Trophoblast cell (in vitro differentiated cells and primary cell): ENCODE measurements around the gene ASIC2.

Source experiments
- DNase-seq, 2 donors: peaks; one replicate each; pipeline ENCODE4 v3.0.0-alpha.2; 2016
- H2AFZ ChIP-seq: 2 replicates; pipeline ENCODE4 v1.6.1; 2013; ENCODE audit warnings: low read length, moderate library complexity, mild to moderate bottlenecking; ENCODE audit not compliant: insufficient read depth, poor library complexity
- H2AK5ac ChIP-seq: 2 replicates; pipeline ENCODE4 v1.6.1; 2013; ENCODE audit warnings: mild to moderate bottlenecking, low read length
- H2BK120ac ChIP-seq: 2 replicates; pipeline ENCODE4 v1.6.1; 2013; ENCODE audit warnings: low read length, mild to moderate bottlenecking, moderate library complexity; ENCODE audit not compliant: insufficient read depth, poor library complexity
- H2BK12ac ChIP-seq: 2 replicates; pipeline ENCODE4 v1.6.1; 2013; ENCODE audit warnings: mild to moderate bottlenecking, low read length, moderate library complexity
- H2BK5ac ChIP-seq: 2 replicates; pipeline ENCODE4 v1.6.1; 2013; ENCODE audit warnings: low read length, low read depth, moderate library complexity, mild to moderate bottlenecking; ENCODE audit not compliant: poor library complexity
- H3K14ac ChIP-seq: 2 replicates; pipeline ENCODE4 v1.6.1; 2013; ENCODE audit warnings: mild to moderate bottlenecking, low read length
- H3K18ac ChIP-seq: 2 replicates; pipeline ENCODE4 v1.6.1; 2013; ENCODE audit warnings: mild to moderate bottlenecking, low read length
- H3K23ac ChIP-seq: 2 replicates; pipeline ENCODE4 v1.6.1; 2013; ENCODE audit warnings: low read length
- H3K27ac ChIP-seq: 2 replicates; pipeline ENCODE4 v1.5.1; 2013; ENCODE audit warnings: low read depth, mild to moderate bottlenecking, inconsistent platforms, low read length, moderate library complexity
- H3K27me3 ChIP-seq: 2 replicates; pipeline ENCODE4 v1.6.1; 2013; ENCODE audit warnings: inconsistent platforms, mild to moderate bottlenecking, low read length, moderate library complexity; ENCODE audit not compliant: insufficient read depth
- H3K36me3 ChIP-seq, 2 experiments: 1 replicate in 1 of 2; 2 replicates in 1 of 2; pipeline ENCODE4 v1.6.1; 2013; ENCODE audit warnings: low read length in 2 of 2, mild to moderate bottlenecking in 2 of 2, moderate library complexity in 1 of 2; ENCODE audit not compliant: insufficient read depth in 2 of 2, control insufficient read depth in 1 of 2
- H3K4ac ChIP-seq: 2 replicates; pipeline ENCODE4 v1.6.1; 2013; ENCODE audit warnings: low read depth, mild to moderate bottlenecking, low read length, moderate library complexity
- H3K4me1 ChIP-seq, 2 experiments: 1 replicate in 1 of 2; 2 replicates in 1 of 2; pipeline ENCODE4 v1.6.1; 2013; ENCODE audit warnings: low read length in 2 of 2, mild to moderate bottlenecking in 2 of 2, moderate library complexity in 1 of 2; ENCODE audit not compliant: insufficient read depth in 2 of 2, control insufficient read depth in 1 of 2
- H3K4me2 ChIP-seq: 2 replicates; pipeline ENCODE4 v1.6.1; 2013; ENCODE audit warnings: inconsistent platforms, mild to moderate bottlenecking, low read length, moderate library complexity
- H3K4me3 ChIP-seq: 2 replicates; pipeline ENCODE4 v1.5.1; 2013; ENCODE audit warnings: mild to moderate bottlenecking, low read depth, low read length, inconsistent platforms
- H3K79me1 ChIP-seq: one replicate; pipeline ENCODE4 v1.6.1; 2013; ENCODE audit warnings: low read length
- H3K79me2 ChIP-seq: 2 replicates; pipeline ENCODE4 v1.6.1; 2013; ENCODE audit warnings: low read length, mild to moderate bottlenecking; ENCODE audit not compliant: control insufficient read depth, insufficient read depth, poor library complexity
- H3K9ac ChIP-seq: 2 replicates; pipeline ENCODE4 v1.6.1; 2013; ENCODE audit warnings: mild to moderate bottlenecking, low read length
- H3K9me3 ChIP-seq: 2 replicates; pipeline ENCODE4 v1.6.1; 2013; ENCODE audit warnings: low read depth, mild to moderate bottlenecking, control low read depth, inconsistent platforms, low read length; ENCODE audit not compliant: insufficient read depth
- H4K12ac ChIP-seq: 2 replicates; pipeline ENCODE4 v1.6.1; 2013; ENCODE audit warnings: low read depth, mild to moderate bottlenecking, low read length, moderate library complexity
- H4K8ac ChIP-seq: 2 replicates; pipeline ENCODE4 v1.6.1; 2013; ENCODE audit warnings: low read depth, mild to moderate bottlenecking, low read length, moderate library complexity
- H4K91ac ChIP-seq: one replicate; pipeline ENCODE4 v1.6.1; 2013; ENCODE audit warnings: low read depth, mild to moderate bottlenecking, low read length, moderate library complexity
- WGBS: extraction: QIAGEN DNeasy Blood & Tissue Kit; methylation state at CpG from one replicate; pipeline ENCODE4 v1.1.7; 2013; ENCODE audit warnings: missing lambda C conversion rate; ENCODE audit not compliant: insufficient read length, insufficient coverage; ENCODE audit errors: extremely low coverage; 5-methylcytosine and 5-hydroxymethylcytosine counted together

Gene ASIC2

GRCh38 chr17:33007186-33007585 is 285.9 kb downstream of the ASIC2 start:
- no peak overlapping the region for H2AK5ac ChIP-seq
- no peak overlapping the region for H3K4me3 ChIP-seq
- no peaks in the 10 kb centered on the region for H3K79me1 ChIP-seq
- no peak for DNase-seq
- WGBS, result no CpG with 5 or more reads among the region's 7 CpGs
- no peak overlapping the region for H4K8ac ChIP-seq
- H2BK120ac ChIP-seq, result no peak overlapping the region
- H2BK12ac ChIP-seq, result no peak overlapping the region
- no peak overlapping the region for H3K18ac ChIP-seq
- no peak overlapping the region for H3K4me2 ChIP-seq
- H3K36me3 ChIP-seq, result no peaks in the 10 kb centered on the region
- H3K27me3 ChIP-seq, result no peaks in the 10 kb centered on the region
- no peaks in the 10 kb centered on the region for H3K79me2 ChIP-seq
- no peaks in the 10 kb centered on the region for H3K9me3 ChIP-seq
- H2BK5ac ChIP-seq, result no peak overlapping the region
- H3K14ac ChIP-seq, result no peak overlapping the region
- no peak overlapping the region for H2AFZ ChIP-seq
- no peak overlapping the region for H4K91ac ChIP-seq
- H3K27ac ChIP-seq, result no peak overlapping the region
- no peak overlapping the region for H3K4ac ChIP-seq
- H3K9ac ChIP-seq, result no peak overlapping the region
- H3K4me1 ChIP-seq, result peaks cover 1 to 5% of the 10 kb centered on the region in 2 experiments
- H3K23ac ChIP-seq, result no peak overlapping the region
- H4K12ac ChIP-seq, result no peak overlapping the region

- H3K36me3 ChIP-seq, result no peaks in the 10 kb centered on the region
- WGBS, result no CpG with 5 or more reads among the region's 6 CpGs
- no peak overlapping the region for H2BK5ac ChIP-seq
- no peak overlapping the region for H2AK5ac ChIP-seq
- no peak overlapping the region for H2BK120ac ChIP-seq
- no peak overlapping the region for H2BK12ac ChIP-seq
- H3K4me1 ChIP-seq, result no peaks in the 10 kb centered on the region
- no peaks in the 10 kb centered on the region for H3K27me3 ChIP-seq
- H4K8ac ChIP-seq, result no peak overlapping the region
- H4K91ac ChIP-seq, result no peak overlapping the region
- no peak for DNase-seq
- H2AFZ ChIP-seq, result no peak overlapping the region
- no peaks in the 10 kb centered on the region for H3K79me1 ChIP-seq
- H3K79me2 ChIP-seq, result no peaks in the 10 kb centered on the region
- H3K14ac ChIP-seq, result no peak overlapping the region
- H3K23ac ChIP-seq, result no peak overlapping the region
- no peak overlapping the region for H3K4ac ChIP-seq
- no peak overlapping the region for H3K27ac ChIP-seq
- no peak overlapping the region for H3K18ac ChIP-seq
- no peak overlapping the region for H3K4me2 ChIP-seq
- no peak overlapping the region for H4K12ac ChIP-seq
- H3K9me3 ChIP-seq, result no peaks in the 10 kb centered on the region
- H3K9ac ChIP-seq, result no peak overlapping the region
- no peak overlapping the region for H3K4me3 ChIP-seq
Observed at GRCh38 chr17:33002246-33002645, 290.8 kb downstream of the ASIC2 start.

- Histone ChIP-seq H3K79me2 (no peaks in the 10 kb centered on the region), H4K91ac (no peak overlapping the region), H2BK5ac (no peak overlapping the region), H3K18ac (no peak overlapping the region), H2BK12ac (no peak overlapping the region), H2AK5ac (no peak overlapping the region), H3K4me1 (no peaks in the 10 kb centered on the region), H4K12ac (no peak overlapping the region), H3K23ac (no peak overlapping the region), H3K79me1 (no peaks in the 10 kb centered on the region), H3K14ac (no peak overlapping the region), H3K9me3 (peaks cover 3% of the 10 kb centered on the region), H3K4ac (no peak overlapping the region), H2BK120ac (no peak overlapping the region), H2AFZ (no peak overlapping the region), H4K8ac (no peak overlapping the region), H3K9ac (no peak overlapping the region), H3K27ac (no peak overlapping the region), H3K36me3 (no peaks in the 10 kb centered on the region), H3K4me2 (no peak overlapping the region), H3K27me3 (no peaks in the 10 kb centered on the region), H3K4me3 (no peak overlapping the region)
- peak; percentile 77 to 90 for DNase-seq
- no CpG with 5 or more reads among the region's 7 CpGs for WGBS
Observed at GRCh38 chr17:32998887-32999228, 294.2 kb downstream of the ASIC2 start.

GRCh38 chr17:32998111-32998886 is 294.8 kb downstream of the ASIC2 start:
- no CpG with 5 or more reads among the region's 18 CpGs for WGBS
- peak overlapping the region; percentile 9 for H3K4me2 ChIP-seq
- H4K12ac ChIP-seq, result no peak overlapping the region
- no peaks in the 10 kb centered on the region for H3K79me2 ChIP-seq
- H2BK5ac ChIP-seq, result no peak overlapping the region
- H2BK120ac ChIP-seq, result no peak overlapping the region
- H3K4me3 ChIP-seq, result no peak overlapping the region
- H3K79me1 ChIP-seq, result no peaks in the 10 kb centered on the region
- peaks cover 3% of the 10 kb centered on the region for H3K9me3 ChIP-seq
- H3K27ac ChIP-seq, result no peak overlapping the region
- H3K23ac ChIP-seq, result no peak overlapping the region
- no peak overlapping the region for H2BK12ac ChIP-seq
- H4K8ac ChIP-seq, result no peak overlapping the region
- H3K9ac ChIP-seq, result no peak overlapping the region
- no peaks in the 10 kb centered on the region for H3K4me1 ChIP-seq
- H3K14ac ChIP-seq, result no peak overlapping the region
- no peak overlapping the region for H3K4ac ChIP-seq
- H2AFZ ChIP-seq, result no peak overlapping the region
- H4K91ac ChIP-seq, result no peak overlapping the region
- no peak overlapping the region for H2AK5ac ChIP-seq
- H3K36me3 ChIP-seq, result no peaks in the 10 kb centered on the region
- no peak overlapping the region for H3K18ac ChIP-seq
- DNase-seq, result peak; percentile 71 to 90
- H3K27me3 ChIP-seq, result no peaks in the 10 kb centered on the region
